Sigmoid colon (tissue), 4 donors: ENCODE measurements around the gene ZBTB5.

Experiments used
- EP300 ChIP-seq, 4 donors: sonication (generic); formaldehyde crosslinking; IDR thresholded peaks; one replicate each; pipeline ENCODE4 v1.6.1; 2017; ENCODE audit warnings: antibody characterized with exemption in 4 of 4
- POLR2A ChIP-seq, 2 donors: fragments of 450-650 bp; IDR thresholded peaks; one replicate each; pipeline ENCODE4 v1.6.1; 2016; ENCODE audit warnings: antibody characterized with exemption in 2 of 2, mild to moderate bottlenecking in 2 of 2, moderate library complexity in 2 of 2
- POLR2AphosphoS5 ChIP-seq, 4 donors: sonication (generic); formaldehyde crosslinking; IDR thresholded peaks; one replicate each; pipeline ENCODE4 v1.6.1; 2017; ENCODE audit warnings: antibody characterized with exemption in 4 of 4
- TF ChIP-seq, protein P1 (sequence below), 4 experiments: fragments of 450-650 bp in 3 of 4; fragments of 200-600 bp in 1 of 4; IDR thresholded peaks; one replicate each; pipeline ENCODE4 v1.5.1; 2016 to 2019; ENCODE audit warnings: antibody characterized with exemption in 4 of 4, mild to moderate bottlenecking in 3 of 4, moderate library complexity in 2 of 4

DNA sequence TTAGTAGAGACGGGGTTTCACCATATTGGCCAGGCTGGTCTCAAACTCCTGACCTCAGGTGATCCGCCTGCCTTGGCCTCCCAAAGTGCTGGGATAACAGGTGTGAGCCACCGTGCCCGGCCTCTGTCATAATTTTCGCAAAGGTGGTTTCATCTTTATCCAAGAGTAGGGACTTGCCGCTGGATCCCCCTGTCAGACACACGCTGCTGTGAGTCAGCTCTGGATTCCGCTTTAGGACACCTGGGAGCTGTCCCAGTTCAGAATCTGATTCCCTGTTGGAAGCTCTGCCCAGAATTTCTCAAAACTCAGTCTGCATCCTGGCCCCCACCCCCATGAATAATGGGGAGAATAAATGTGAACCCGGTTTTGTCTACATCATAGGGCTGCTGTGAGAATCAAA is 60.7 kb downstream of the ZBTB5 start:
- TF ChIP-seq POLR2A (IDR thresholded peaks at IDR 0.05) (no peak), EP300 (IDR thresholded peaks at IDR 0.05) (no peak), POLR2AphosphoS5 (IDR thresholded peaks at IDR 0.05) (no peak)
- TF ChIP-seq, protein P1, sequence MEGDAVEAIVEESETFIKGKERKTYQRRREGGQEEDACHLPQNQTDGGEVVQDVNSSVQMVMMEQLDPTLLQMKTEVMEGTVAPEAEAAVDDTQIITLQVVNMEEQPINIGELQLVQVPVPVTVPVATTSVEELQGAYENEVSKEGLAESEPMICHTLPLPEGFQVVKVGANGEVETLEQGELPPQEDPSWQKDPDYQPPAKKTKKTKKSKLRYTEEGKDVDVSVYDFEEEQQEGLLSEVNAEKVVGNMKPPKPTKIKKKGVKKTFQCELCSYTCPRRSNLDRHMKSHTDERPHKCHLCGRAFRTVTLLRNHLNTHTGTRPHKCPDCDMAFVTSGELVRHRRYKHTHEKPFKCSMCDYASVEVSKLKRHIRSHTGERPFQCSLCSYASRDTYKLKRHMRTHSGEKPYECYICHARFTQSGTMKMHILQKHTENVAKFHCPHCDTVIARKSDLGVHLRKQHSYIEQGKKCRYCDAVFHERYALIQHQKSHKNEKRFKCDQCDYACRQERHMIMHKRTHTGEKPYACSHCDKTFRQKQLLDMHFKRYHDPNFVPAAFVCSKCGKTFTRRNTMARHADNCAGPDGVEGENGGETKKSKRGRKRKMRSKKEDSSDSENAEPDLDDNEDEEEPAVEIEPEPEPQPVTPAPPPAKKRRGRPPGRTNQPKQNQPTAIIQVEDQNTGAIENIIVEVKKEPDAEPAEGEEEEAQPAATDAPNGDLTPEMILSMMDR (IDR thresholded peaks at IDR 0.05), result no peak
